H1 (cell line): Measurements from ENCODE around the gene YEATS2. TPM values are rescaled to one million over a fixed set of nuclear protein-coding genes. Genes with fewer than 3 reads are reported as not detected.

Source experiments
- EZH2 ChIP-seq: fragments of 200-600 bp; sonication (generic); IDR thresholded peaks from 2 replicates; pipeline ENCODE4 v1.7.1; 2012; ENCODE audit warnings: low read depth, mild to moderate bottlenecking, moderate library complexity, low read length, inconsistent platforms; ENCODE audit not compliant: severe bottlenecking
- KDM5A ChIP-seq: fragments of 200-600 bp; IDR thresholded peaks from 2 replicates; pipeline ENCODE4 v1.7.1; 2012; ENCODE audit warnings: mild to moderate bottlenecking, low read length, inconsistent platforms, mixed read lengths
- MAFK ChIP-seq: IDR thresholded peaks from 2 replicates; pipeline ENCODE4 v1.6.1; 2012; ENCODE audit warnings: low read depth, mild to moderate bottlenecking, improper control_type of control experiment, low read length
- NRF1 ChIP-seq: IDR thresholded peaks from 2 replicates; pipeline ENCODE4 v1.6.1; 2011; ENCODE audit warnings: mild to moderate bottlenecking, low read depth, low read length, improper control_type of control experiment
- POLR2A ChIP-seq, 2 experiments: IDR thresholded peaks; 1 replicate in 1 of 2; 2 replicates in 1 of 2; pipeline ENCODE4 v1.6.1; 2011; ENCODE audit warnings: low read depth in 2 of 2, low read length in 2 of 2, mild to moderate bottlenecking in 2 of 2; ENCODE audit errors: control extremely low read depth in 1 of 2
- RBBP5 ChIP-seq: IDR thresholded peaks from 2 replicates; pipeline ENCODE4 v1.7.1; 2012; ENCODE audit warnings: low read depth, mild to moderate bottlenecking, inconsistent platforms, low read length, moderate library complexity, borderline replicate concordance
- USF2 ChIP-seq: IDR thresholded peaks from 2 replicates; pipeline ENCODE4 v1.6.1; 2011; ENCODE audit warnings: low read length, improper control_type of control experiment
- polyA plus RNA-seq, 7 experiments: library from polyadenylated mRNA; depleted of rRNA in 3 of 7; stranded (reverse) in 5 of 7; unstranded in 2 of 7; fragments of >200 nt in 5 of 7; fragments of 200-250 nt in 2 of 7; gene quantifications; 1 replicate in 5 of 7; 2 replicates in 1 of 7; 4 replicates in 1 of 7; pipeline versions ENCODE4 v1.2.1 to v1.2.3, GENCODE V29; 2011 to 2013; ENCODE audit warnings: missing spikeins in 2 of 7, mixed read lengths in 2 of 7
- total RNA-seq: library from RNA; stranded (reverse); fragmentation: NEBNext Ultra II Directional; extraction: Animal tissue kit (Norgen Biotek cat#: 25700); gene quantifications from 2 replicates; pipeline ENCODE4 v1.2.1, GENCODE V29; 2021

The YEATS2 gene
- total and polyA plus RNA-seq, 2 of the 8 experiments (the other 6 are each of a cell fraction or from before 2014, with no cell fraction given) = 35.3 to 53.7 TPM

GRCh38 chr3:183807881-183808280 is 110.3 kb downstream of the YEATS2 start (continued):
- no peak for TF ChIP-seq USF2
- no peak for TF ChIP-seq KDM5A
- TF ChIP-seq NRF1 = no peak
- no peak for TF ChIP-seq EZH2
- TF ChIP-seq RBBP5 = no peak
- TF ChIP-seq MAFK = no peak
- no peak for TF ChIP-seq POLR2A (IDR thresholded peaks at IDR 0.05; ENCODE audit: control extremely low read depth in 1 of 2, low read depth in 2 of 2, low read length in 2 of 2)
- TF ChIP-seq, all 59 proteins: peak for 0
